Neural crest cell (in vitro differentiated cells): ENCODE measurements around the gene RYK. TPM values are rescaled to one million over a fixed set of nuclear protein-coding genes. Genes with fewer than 3 reads are reported as not detected.

Source experiments
- DNase-seq: peaks from one replicate; pipeline ENCODE4 v3.0.0; 2021; ENCODE audit warnings: low read depth, mixed read lengths, low spot score
- H3K27ac Mint-ChIP-seq: one replicate; pipeline ENCODE4 v1.8.0; 2021; ENCODE audit warnings: mild to moderate bottlenecking, mixed read lengths; ENCODE audit not compliant: unreplicated experiment
- H3K27me3 Mint-ChIP-seq: 2 replicates; pipeline ENCODE4 v1.8.0; 2021; ENCODE audit warnings: low read depth, mild to moderate bottlenecking, mixed read lengths
- H3K36me3 Mint-ChIP-seq: 2 replicates; pipeline ENCODE4 v1.8.0; 2021; ENCODE audit warnings: low read depth, mild to moderate bottlenecking, mixed read lengths
- H3K4me1 Mint-ChIP-seq: 2 replicates; pipeline ENCODE4 v1.8.0; 2021; ENCODE audit warnings: mixed read lengths
- H3K4me3 Mint-ChIP-seq: one replicate; pipeline ENCODE4 v1.8.0; 2021; ENCODE audit warnings: mild to moderate bottlenecking, mixed read lengths
- H3K9me3 Mint-ChIP-seq: 2 replicates; pipeline ENCODE4 v1.8.0; 2021; ENCODE audit warnings: mixed read lengths
- total RNA-seq: library from RNA; stranded (reverse); gene quantifications from 2 replicates; pipeline ENCODE4 v1.2.1, GENCODE V29; 2021
- TF ChIP-seq, protein P1 (sequence below): fragments of 200-600 bp; sonication (generic); conservative IDR thresholded peaks from 2 replicates; pipeline ENCODE4 v1.5.0; 2021; ENCODE audit warnings: antibody characterized with exemption, mild to moderate bottlenecking

The RYK gene
- total RNA-seq, 1 donor from 2014 or later = 57.4 TPM

DNA sequence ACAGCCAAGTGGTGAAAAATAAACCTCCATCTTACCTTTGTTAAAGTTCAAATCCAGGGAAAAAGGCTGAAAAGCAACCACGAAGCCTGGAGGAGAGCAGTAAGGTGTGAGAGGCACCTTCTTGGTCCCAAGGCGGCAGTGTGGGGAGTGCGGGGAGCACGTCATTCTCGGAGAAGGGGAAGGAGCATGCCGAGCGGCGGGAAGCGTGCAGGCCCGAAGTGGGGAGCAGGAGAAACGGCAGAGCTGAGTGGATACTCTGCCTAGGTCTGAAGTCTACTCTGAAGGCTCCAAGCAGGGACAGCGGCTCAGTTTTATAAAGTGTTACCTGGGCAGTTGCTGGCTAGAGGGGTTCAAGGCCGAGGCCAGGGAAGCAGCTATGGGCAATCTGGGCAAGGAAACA is 96.9 kb downstream of the RYK start:
- Mint-ChIP-seq H3K36me3 (peaks cover 46% of the 10 kb centered on the region), H3K27me3 (no peaks in the 10 kb centered on the region), H3K4me1 (no peaks in the 10 kb centered on the region), H3K4me3 (no peak overlapping the region), H3K9me3 (no peaks in the 10 kb centered on the region), H3K27ac (no peak overlapping the region)
- TF ChIP-seq, protein P1, sequence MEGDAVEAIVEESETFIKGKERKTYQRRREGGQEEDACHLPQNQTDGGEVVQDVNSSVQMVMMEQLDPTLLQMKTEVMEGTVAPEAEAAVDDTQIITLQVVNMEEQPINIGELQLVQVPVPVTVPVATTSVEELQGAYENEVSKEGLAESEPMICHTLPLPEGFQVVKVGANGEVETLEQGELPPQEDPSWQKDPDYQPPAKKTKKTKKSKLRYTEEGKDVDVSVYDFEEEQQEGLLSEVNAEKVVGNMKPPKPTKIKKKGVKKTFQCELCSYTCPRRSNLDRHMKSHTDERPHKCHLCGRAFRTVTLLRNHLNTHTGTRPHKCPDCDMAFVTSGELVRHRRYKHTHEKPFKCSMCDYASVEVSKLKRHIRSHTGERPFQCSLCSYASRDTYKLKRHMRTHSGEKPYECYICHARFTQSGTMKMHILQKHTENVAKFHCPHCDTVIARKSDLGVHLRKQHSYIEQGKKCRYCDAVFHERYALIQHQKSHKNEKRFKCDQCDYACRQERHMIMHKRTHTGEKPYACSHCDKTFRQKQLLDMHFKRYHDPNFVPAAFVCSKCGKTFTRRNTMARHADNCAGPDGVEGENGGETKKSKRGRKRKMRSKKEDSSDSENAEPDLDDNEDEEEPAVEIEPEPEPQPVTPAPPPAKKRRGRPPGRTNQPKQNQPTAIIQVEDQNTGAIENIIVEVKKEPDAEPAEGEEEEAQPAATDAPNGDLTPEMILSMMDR = no peak
- no peak for DNase-seq

GRCh38 chr3:134150476-134150875 is 100.2 kb downstream of the RYK start:
- H3K4me3 Mint-ChIP-seq = no peak overlapping the region
- H3K9me3 Mint-ChIP-seq = no peaks in the 10 kb centered on the region
- peaks cover 50% of the 10 kb centered on the region for H3K36me3 Mint-ChIP-seq
- H3K27ac Mint-ChIP-seq = no peak overlapping the region
- no peaks in the 10 kb centered on the region for H3K27me3 Mint-ChIP-seq
- TF ChIP-seq, protein P1 = no peak
- DNase-seq = no peak
- H3K4me1 Mint-ChIP-seq = peaks cover under 1% of the 10 kb centered on the region

GRCh38 chr3:134149286-134149685 is 101.4 kb downstream of the RYK start:
- Mint-ChIP-seq H3K4me3 (no peak overlapping the region), H3K36me3 (peaks cover 40% of the 10 kb centered on the region)

DNA sequence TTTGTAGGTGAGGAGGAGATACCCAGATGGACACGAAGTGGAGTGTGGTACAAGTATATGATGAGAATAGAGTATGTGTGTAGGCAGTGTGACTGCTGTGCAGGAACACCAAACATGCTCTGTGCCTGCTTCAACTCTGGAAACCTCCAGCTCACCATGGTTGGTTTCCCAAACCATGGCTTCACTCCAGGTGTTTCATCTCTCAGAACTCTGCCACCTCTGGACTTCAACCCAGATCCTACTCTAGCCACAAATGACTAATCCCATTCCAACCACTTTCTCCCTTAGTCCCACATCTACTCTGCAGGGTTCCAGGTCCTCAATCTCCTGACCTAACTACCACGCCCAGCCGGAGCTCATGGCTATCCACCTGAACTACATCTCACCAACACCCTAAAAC is 102.1 kb downstream of the RYK start:
- H3K27ac Mint-ChIP-seq = no peak overlapping the region
- H3K4me1 Mint-ChIP-seq = peaks cover 16% of the 10 kb centered on the region
- TF ChIP-seq, protein P1 = no peak

More at GRCh38 chr3:134149286-134149685, 101.4 kb downstream of the RYK start:
- no peaks in the 10 kb centered on the region for H3K9me3 Mint-ChIP-seq
- no peaks in the 10 kb centered on the region for H3K27me3 Mint-ChIP-seq
- DNase-seq = no peak
- no peak overlapping the region for H3K27ac Mint-ChIP-seq
- TF ChIP-seq, protein P1 = no peak
- H3K4me1 Mint-ChIP-seq = peaks cover 12% of the 10 kb centered on the region

GRCh38 chr3:134147411-134147810 is 103.2 kb downstream of the RYK start:
- Mint-ChIP-seq H3K9me3 (peaks cover 2% of the 10 kb centered on the region), H3K4me3 (no peak overlapping the region), H3K4me1 (peaks cover 16% of the 10 kb centered on the region), H3K27ac (peak overlapping the region; percentile 71), H3K27me3 (no peaks in the 10 kb centered on the region), H3K36me3 (peaks cover 37% of the 10 kb centered on the region)
- TF ChIP-seq, protein P1 = no peak
- DNase-seq = no peak

More for the DNA sequence above, 102.1 kb downstream of the RYK start:
- no peaks in the 10 kb centered on the region for H3K27me3 Mint-ChIP-seq
- no peak overlapping the region for H3K4me3 Mint-ChIP-seq
- no peak for DNase-seq
- H3K36me3 Mint-ChIP-seq = peaks cover 40% of the 10 kb centered on the region
- H3K9me3 Mint-ChIP-seq = no peaks in the 10 kb centered on the region

DNA sequence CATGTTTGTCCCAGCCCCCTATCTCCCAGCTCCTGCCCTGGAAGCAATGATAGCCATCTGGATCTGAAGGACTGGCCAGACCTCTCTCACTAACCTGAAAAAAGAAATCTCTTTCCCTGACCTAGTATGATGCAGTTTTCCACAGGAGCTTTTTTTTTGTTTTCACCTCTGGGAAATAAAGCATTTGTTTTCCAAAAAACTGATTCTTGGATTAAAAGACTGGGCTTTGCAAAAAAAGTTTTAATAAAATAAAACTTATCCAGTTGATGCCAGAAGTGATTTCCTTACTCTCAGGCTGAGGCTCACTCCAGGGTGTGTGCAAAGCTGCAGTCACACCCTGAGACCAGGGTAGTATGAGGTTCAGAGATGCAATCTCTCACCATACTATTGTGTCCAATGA is 104.0 kb downstream of the RYK start:
- Mint-ChIP-seq H3K4me3 (no peak overlapping the region), H3K9me3 (peaks cover 7% of the 10 kb centered on the region), H3K27ac (no peak overlapping the region), H3K36me3 (peaks cover 43% of the 10 kb centered on the region), H3K27me3 (no peaks in the 10 kb centered on the region), H3K4me1 (peaks cover 16% of the 10 kb centered on the region)
- DNase-seq = no peak
- TF ChIP-seq, protein P1 = no peak
